Cardiac fibroblast (primary cell): ENCODE data around the gene BLACAT1.
"Not testable (repeated sequence)": the region's sequence is repeated elsewhere in the genome, so short reads cannot be mapped to it uniquely, and the experiment has no call there.

Experiments used
- DNase-seq, 2 donors: peaks; one replicate each; pipeline versions ENCODE4 v3.0.0 to v3.0.0-alpha.2; 2010; ENCODE audit warnings: low read depth in 2 of 2
- H3K4me3 ChIP-seq, 2 donors: replicated peaks in 1 of 2; 1 replicate in 1 of 2; 2 replicates in 1 of 2; pipeline ENCODE4 v1.5.1; 2011; ENCODE audit warnings: low read depth in 2 of 2, low read length in 2 of 2, mild to moderate bottlenecking in 2 of 2, moderate library complexity in 1 of 2
- CTCF ChIP-seq: IDR thresholded peaks from one replicate; pipeline ENCODE4 v1.5.1; 2011; ENCODE audit warnings: low read depth, mild to moderate bottlenecking, low read length, inconsistent platforms

The BLACAT1 gene

GRCh38 chr1:205484985-205485967, 29.4 kb upstream of the BLACAT1 start:
- no peak overlapping the region for H3K4me3 ChIP-seq
- DNase-seq, result peak; percentile 72 to 79
- TF ChIP-seq CTCF, result peak; percentile 91

- no peak for DNase-seq
- TF ChIP-seq CTCF, result no peak
- H3K4me3 ChIP-seq, result no peak overlapping the region
Measured at GRCh38 chr1:205483372-205483771, 27.5 kb upstream of the BLACAT1 start.

GRCh38 chr1:205482587-205482986, 26.7 kb upstream of the BLACAT1 start:
- not testable (repeated sequence) for H3K4me3 ChIP-seq, DNase-seq

- TF ChIP-seq CTCF, result no peak
- no peak overlapping the region for H3K4me3 ChIP-seq
- no peak for DNase-seq
Measured at GRCh38 chr1:205481629-205482151, 25.8 kb upstream of the BLACAT1 start.

GRCh38 chr1:205481218-205481617, 25.4 kb upstream of the BLACAT1 start:
- TF ChIP-seq CTCF, result no peak
- DNase-seq, result no peak
- no peak overlapping the region for H3K4me3 ChIP-seq

GRCh38 chr1:205480349-205480985, 24.6 kb upstream of the BLACAT1 start:
- TF ChIP-seq CTCF, result no peak
- no peak overlapping the region for H3K4me3 ChIP-seq
- no peak for DNase-seq

GRCh38 chr1:205478985-205479384, 23.1 kb upstream of the BLACAT1 start:
- DNase-seq, H3K4me3 ChIP-seq: not testable (repeated sequence)
